GM12875 (cell line): Measurements from ENCODE around the gene TIMM21.

Experiments
- H3K4me3 ChIP-seq: one replicate; pipeline ENCODE4 v1.5.1; 2011; ENCODE audit warnings: low read depth, low read length, control low read depth
- CTCF ChIP-seq: IDR thresholded peaks from 2 replicates; pipeline ENCODE4 v1.5.1; 2011; ENCODE audit warnings: low read depth, mild to moderate bottlenecking, control low read depth, inconsistent platforms, low read length, moderate library complexity, borderline replicate concordance; ENCODE audit not compliant: insufficient read depth

Gene TIMM21

DNA sequence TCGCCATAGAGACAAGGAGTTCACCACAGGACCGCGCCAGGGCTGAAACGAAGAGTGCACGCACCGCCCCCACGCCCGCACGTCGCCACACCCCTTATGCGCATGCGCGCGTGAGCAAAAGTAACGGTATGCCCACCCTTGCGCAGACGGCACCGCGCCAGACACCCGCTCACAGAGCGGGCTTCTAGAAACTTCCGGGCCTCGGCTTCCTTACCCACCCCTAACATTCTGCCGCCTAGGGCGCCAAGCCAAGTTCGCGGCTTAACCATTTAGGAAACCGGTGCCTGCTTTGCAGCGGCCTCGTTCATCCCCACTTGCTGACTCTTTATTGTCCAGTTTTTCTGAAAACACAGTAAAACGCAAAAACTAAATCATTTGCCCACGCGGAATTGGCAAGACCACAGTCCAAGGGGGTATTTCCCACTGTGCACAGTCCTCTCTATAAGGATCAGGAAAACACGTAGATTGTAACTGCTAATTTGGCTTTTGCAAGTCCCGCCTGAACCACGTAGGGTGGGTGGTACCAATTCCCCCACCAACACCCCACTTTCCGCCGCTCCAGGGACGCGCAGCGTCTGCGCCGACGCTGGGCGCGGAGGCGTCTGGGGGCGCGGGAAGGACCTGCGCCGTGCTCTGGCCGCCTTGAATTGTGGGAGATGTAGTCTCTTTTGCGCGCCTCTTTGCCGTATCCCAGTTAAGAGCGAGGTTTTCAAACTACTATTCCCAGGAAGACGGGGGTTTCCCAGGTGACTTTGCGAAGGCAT, at the start of gene TIMM21, which contains the start of gene FBXO15:
TSS of gene TIMM21 (plus strand) at position 745 of the 764 bp plus-strand sequence. CDS start 286 bp downstream, outside the sequence.
TSS of gene FBXO15 (minus strand) at position 56 of the 764 bp plus-strand sequence. CDS start at position 7, 49 bp downstream.
- TF ChIP-seq CTCF = no peak

GRCh38 chr18:74108460-74108859, 39.9 kb upstream of the TIMM21 start:
- no peak overlapping the region for H3K4me3 ChIP-seq
- TF ChIP-seq CTCF = no peak

More for the DNA sequence above, at the start of gene TIMM21, which contains the start of gene FBXO15:
- peak within 1 kb of the TSS; percentile 62 for H3K4me3 ChIP-seq

- H3K4me3 ChIP-seq = no peak overlapping the region
- TF ChIP-seq CTCF = no peak
Measured at GRCh38 chr18:74110149-74110548, 38.2 kb upstream of the TIMM21 start.

- TF ChIP-seq CTCF = no peak
- H3K4me3 ChIP-seq = no peak overlapping the region
Measured at GRCh38 chr18:74110976-74111375, 37.3 kb upstream of the TIMM21 start.

DNA sequence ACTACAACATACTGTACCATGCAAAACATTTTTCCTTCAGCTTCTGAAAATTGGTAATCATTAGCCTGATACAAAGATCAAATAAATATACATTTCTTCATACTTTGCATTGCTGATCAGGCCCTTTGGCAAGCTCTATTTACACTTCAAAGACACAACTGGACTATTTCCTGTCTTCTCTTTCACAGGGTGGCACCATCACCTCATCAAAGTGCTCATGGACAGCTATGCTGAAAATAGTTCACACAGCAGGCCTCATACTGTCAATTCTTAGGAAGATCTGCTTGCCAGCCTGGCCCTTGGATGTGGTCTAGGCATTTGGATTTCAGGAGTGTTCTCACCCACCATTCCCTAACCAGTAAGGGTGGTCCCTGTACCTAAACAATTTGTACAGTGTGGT, 34.6 kb upstream of the TIMM21 start:
- no peak for TF ChIP-seq CTCF

GRCh38 chr18:74114116-74114515, 34.2 kb upstream of the TIMM21 start:
- H3K4me3 ChIP-seq = no peak overlapping the region
- no peak for TF ChIP-seq CTCF

More for the DNA sequence above, 34.6 kb upstream of the TIMM21 start:
- H3K4me3 ChIP-seq = no peak overlapping the region

DNA sequence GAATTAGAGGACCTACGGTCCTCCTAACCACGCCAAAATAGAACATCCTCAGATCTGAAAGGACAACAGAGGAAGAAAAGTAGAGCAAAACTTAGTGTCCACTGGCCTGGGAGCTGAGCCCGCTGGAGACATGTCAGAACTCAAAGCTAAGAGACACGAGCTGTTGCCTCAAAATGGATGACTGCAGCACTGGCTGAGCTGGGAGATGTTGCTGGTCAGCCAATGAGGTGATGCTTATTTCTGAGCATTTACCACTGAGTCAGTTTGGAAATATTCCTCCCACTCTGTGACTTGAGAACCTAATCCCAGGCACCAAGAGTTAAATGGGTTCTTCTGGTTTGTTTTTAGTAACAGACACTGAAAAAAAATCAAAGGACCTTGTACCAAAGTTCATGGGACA, 33.3 kb upstream of the TIMM21 start:
- H3K4me3 ChIP-seq = no peak overlapping the region
- no peak for TF ChIP-seq CTCF
